UCSD-AML1 (cell line): ENCODE results near the gene MS4A1.
"Not testable (repeated sequence)": the region's sequence is repeated elsewhere in the genome, so short reads cannot be mapped to it uniquely, and the experiment has no call there.

Experiments
- DNase-seq: peaks from one replicate; lab custom pipeline; 2025; ENCODE audit not compliant: unreplicated experiment; lab: John Stamatoyannopoulos, UW

The MS4A1 gene

DNA sequence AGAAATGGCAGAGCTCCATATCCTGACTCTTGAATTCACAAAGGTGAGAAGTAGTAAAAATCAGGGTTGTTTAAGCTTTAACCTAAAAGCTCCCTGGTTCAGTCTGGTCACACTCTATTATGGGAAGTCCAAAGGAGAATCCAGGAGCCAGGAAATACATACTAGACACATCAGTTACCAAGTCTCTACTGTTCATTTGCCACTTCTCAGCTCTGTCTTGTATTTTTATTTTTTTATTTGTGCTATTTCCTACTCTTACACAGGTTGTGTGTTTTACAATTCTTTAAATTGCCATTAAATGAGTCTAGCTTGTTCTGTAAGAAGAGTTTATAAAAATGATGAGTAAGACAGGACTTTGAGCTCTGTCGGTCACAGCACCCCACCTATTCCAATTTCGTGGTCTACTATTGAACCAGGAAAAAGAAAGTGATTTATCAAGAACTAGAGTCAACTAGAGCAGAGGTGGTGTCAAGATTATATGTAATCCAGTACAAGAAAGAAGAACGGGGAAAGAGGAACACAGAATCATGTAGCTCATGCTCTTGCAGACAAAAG lies 46.7 kb downstream of the MS4A1 start:
- no peak for DNase-seq

GRCh38 chr11:60504219-60504905 lies 48.7 kb downstream of the MS4A1 start:
- no peak for DNase-seq

- not testable (repeated sequence) for DNase-seq
Observed at GRCh38 chr11:60509609-60510008, 54.0 kb downstream of the MS4A1 start.

DNA sequence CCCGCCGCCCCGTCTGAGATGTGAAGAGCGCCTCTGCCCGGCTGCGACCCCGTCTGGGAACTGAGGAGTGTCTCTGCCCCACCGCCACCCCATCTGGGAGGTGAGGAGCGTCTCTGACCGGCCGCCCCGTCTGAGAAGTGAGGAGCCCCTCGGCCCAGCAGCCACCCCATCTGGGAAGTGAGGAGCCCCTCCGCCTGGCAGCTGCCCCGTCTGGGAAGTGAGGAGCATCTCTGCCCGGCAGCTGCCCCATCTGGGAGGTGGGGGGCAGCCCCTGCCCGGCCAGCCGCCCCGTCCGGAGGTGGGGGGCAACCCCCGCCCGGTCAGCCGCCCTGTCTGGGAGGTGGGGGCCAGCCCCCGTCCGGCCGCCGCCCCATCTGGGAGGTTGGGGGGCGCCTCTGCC lies 54.6 kb downstream of the MS4A1 start:
- DNase-seq = not testable (repeated sequence)

GRCh38 chr11:60511393-60511792 lies 55.7 kb downstream of the MS4A1 start:
- no peak for DNase-seq

- no peak for DNase-seq
Observed at GRCh38 chr11:60512651-60513225, 57.1 kb downstream of the MS4A1 start.

DNA sequence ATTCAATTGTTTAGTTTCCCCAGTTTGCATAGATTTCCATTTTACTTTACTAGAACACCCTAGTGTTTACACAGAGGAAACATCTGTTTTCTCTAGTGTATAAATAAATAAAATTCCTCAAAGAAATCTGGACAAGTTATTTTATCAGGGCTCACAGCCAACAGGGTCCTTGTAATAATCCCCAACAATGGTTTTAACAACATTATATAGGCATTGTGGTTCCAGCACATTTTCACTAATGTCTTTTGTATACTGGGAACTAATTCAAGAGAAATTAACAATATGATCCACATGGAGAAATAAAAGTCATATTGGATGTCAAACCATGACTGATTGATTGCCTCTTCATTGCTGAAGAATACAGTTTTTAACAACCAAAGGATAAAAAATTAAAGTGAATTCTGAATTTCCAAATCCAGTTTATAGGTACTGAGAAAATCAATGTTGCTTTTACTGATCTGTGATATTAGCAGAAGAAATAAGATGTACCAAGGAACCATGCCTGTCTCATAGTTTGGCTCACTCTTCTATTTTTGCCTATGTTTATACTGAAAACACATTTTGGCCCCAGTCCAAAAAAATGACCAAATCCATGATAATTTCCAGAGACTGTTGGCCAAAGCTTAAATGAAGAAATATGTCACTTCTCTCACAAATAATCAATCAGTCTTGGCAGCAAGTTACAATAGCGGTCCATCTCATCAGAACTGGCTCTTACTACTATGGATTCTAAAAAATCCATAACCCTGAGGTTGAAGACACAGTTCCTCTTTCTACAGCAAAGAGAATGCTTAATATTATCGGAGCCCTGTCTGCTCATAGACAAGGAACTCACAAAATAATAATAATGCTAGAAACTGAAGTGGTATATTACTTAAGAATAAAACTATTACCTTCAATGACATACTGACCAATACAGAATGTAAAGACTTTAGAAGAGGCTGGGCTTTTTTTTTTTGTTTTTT lies 58.1 kb downstream of the MS4A1 start:
- no peak for DNase-seq

DNA sequence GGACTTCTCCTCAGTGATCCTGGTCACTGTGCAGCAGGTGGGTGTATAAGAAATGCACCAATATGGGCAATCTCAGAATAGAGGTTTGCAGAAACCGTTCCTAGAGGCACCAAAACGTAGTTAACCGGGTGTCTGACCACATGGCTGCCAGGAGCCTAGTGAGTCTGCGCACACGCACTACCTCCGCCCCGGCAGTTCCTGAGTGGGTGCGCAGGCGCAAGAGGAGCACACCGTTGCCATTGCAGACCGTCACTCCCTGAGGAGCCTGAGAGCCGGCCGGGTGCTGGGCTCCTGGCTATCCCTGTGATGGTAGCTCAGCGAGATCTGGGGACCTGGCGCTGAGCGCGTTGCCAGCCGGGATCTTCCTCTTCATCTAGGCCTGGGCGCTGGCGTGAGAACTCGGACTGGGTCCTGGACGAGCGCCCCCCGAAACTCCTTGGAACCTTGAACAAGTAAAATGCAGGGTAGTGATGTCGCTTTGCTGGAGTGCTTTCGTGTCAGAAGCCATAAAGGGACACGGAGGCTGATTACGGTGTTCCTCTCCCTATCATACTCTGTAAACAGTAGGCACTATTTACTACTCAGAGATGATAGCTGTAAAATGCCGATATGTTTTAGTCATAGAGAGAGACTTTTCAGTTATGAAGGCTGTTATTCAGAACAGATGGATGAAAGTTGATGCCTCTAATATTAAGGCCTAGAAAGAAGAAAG lies 59.7 kb downstream of the MS4A1 start, which contains the start of gene MS4A13:
Gene MS4A13 (plus strand): TSS at position 249 of the 712 bp plus-strand sequence. CDS start 2,692 bp downstream, outside the sequence.
- no peak for DNase-seq
